HCT116 (cell line): ENCODE measurements around the gene PRXL2A. TPM values are rescaled to one million over a fixed set of nuclear protein-coding genes. Genes with fewer than 3 reads are reported as not detected.

Experiments
- ATAC-seq: fragments of 200-7000 bp; cut with Tn5 transposase; 2 replicates; pipeline ENCODE4 v1.9.1; 2020; ENCODE audit warnings: mild to moderate bottlenecking, moderate library complexity
- BruUV-seq: library from RNA; stranded (reverse); fragments of 400-500 nt; replicated peaks from 2 replicates; lab custom pipeline; 2021; lab: Mats Ljungman, UMichigan
- CTCF ChIA-PET: fragments of 300-600 bp; sonication (Branson Sonifier 250); formaldehyde crosslinking; loops from one replicate; lab custom pipeline; 2021; ENCODE audit warnings: antibody characterized with exemption; lab: Charles Lee
- POLR2A ChIA-PET: fragments of 300-600, 350-600 bp; sonication (Branson Sonifier 250); formaldehyde crosslinking; loops from one replicate; lab custom pipeline; 2021; ENCODE audit warnings: antibody characterized with exemption; lab: Charles Lee
- RAD21 ChIA-PET, 2 experiments: fragments of 300-600 bp; sonication (Branson Sonifier 250); formaldehyde crosslinking; loops; one replicate each; lab custom pipeline; 2023; ENCODE audit warnings: low total read pairs in 2 of 2; ENCODE audit not compliant: uncharacterized antibody in 2 of 2, unreplicated experiment in 2 of 2, low non-redundant PET in 1 of 2; lab: Charles Lee
- DNase-seq: peaks from one replicate; pipeline ENCODE4 v3.0.0-alpha.2; 2010; ENCODE audit warnings: low read depth, low spot score
- H2AFZ ChIP-seq: fragments of 200-600 bp; shearing (Covaris generic), sonication (generic); 2 replicates; pipeline ENCODE4 v1.6.1; 2017; ENCODE audit warnings: low read depth, mixed run types, mixed read lengths, antibody characterized with exemption, low read length; ENCODE audit not compliant: poor library complexity, severe bottlenecking
- H3K27ac ChIP-seq: 2 replicates; pipeline ENCODE4 v1.5.1; 2012; ENCODE audit warnings: low read depth, low read length
- H3K27me3 ChIP-seq: fragments of 200-600 bp; sonication (generic); 2 replicates; pipeline ENCODE4 v1.6.1; 2016; ENCODE audit warnings: mixed run types, low read length, mixed read lengths; ENCODE audit not compliant: insufficient read depth
- H3K36me3 ChIP-seq, 2 experiments: fragments of 200-500 bp in 1 of 2; fragments of 200-600 bp in 1 of 2; sonication (Bioruptor generic) in 1 of 2; sonication (generic) in 1 of 2; 2 replicates each; pipeline versions ENCODE4 v1.5.1 to v1.6.1; 2014 to 2016; ENCODE audit warnings: low read length in 2 of 2, inconsistent platforms in 1 of 2, mixed read lengths in 1 of 2, mixed run types in 1 of 2; ENCODE audit not compliant: insufficient read depth in 2 of 2, control insufficient read depth in 1 of 2
- H3K4me1 ChIP-seq, 2 experiments: fragments of 200-600 bp in 1 of 2; sonication (generic) in 1 of 2; 2 replicates each; pipeline versions ENCODE4 v1.5.1 to v1.6.1; 2012 to 2017; ENCODE audit warnings: low read length in 2 of 2, inconsistent platforms in 1 of 2, mild to moderate bottlenecking in 1 of 2, mixed read lengths in 1 of 2, mixed run types in 1 of 2, moderate library complexity in 1 of 2; ENCODE audit not compliant: insufficient read depth in 2 of 2, control insufficient read depth in 1 of 2
- H3K4me2 ChIP-seq: fragments of 200-600 bp; sonication (generic); 2 replicates; pipeline ENCODE4 v1.6.1; 2017; ENCODE audit warnings: mixed run types, low read length, mixed read lengths
- H3K4me3 ChIP-seq, 2 experiments: fragments of 200-600 bp in 1 of 2; sonication (generic) in 1 of 2; replicated peaks in 1 of 2; 2 replicates each; pipeline ENCODE4 v1.5.1; 2011 to 2016; ENCODE audit warnings: low read length in 2 of 2, control low read depth in 1 of 2, low read depth in 1 of 2, mild to moderate bottlenecking in 1 of 2, mixed read lengths in 1 of 2, mixed run types in 1 of 2
- H3K79me2 ChIP-seq: fragments of 200-600 bp; sonication (generic); 2 replicates; pipeline ENCODE4 v1.6.1; 2017; ENCODE audit warnings: mild to moderate bottlenecking, mixed run types, low read length, moderate library complexity, mixed read lengths; ENCODE audit not compliant: insufficient read depth
- H3K9ac ChIP-seq: fragments of 200-600 bp; sonication (generic); 2 replicates; pipeline ENCODE4 v1.6.1; 2016; ENCODE audit warnings: low read length, mixed read lengths
- H3K9me2 ChIP-seq: fragments of 200-600 bp; sonication (generic), shearing (Covaris generic); 2 replicates; pipeline ENCODE4 v1.6.1; 2017; ENCODE audit warnings: mixed run types, mild to moderate bottlenecking, moderate library complexity; ENCODE audit not compliant: insufficient read depth
- H3K9me3 ChIP-seq, 2 experiments: fragments of 200-500 bp in 1 of 2; fragments of 200-600 bp in 1 of 2; sonication (Bioruptor generic) in 1 of 2; sonication (generic) in 1 of 2; 2 replicates each; pipeline ENCODE4 v1.6.1; 2014 to 2017; ENCODE audit warnings: low read length in 2 of 2, mixed read lengths in 2 of 2, inconsistent platforms in 1 of 2, low read depth in 1 of 2, mild to moderate bottlenecking in 1 of 2, mixed run types in 1 of 2, moderate library complexity in 1 of 2; ENCODE audit not compliant: control insufficient read depth in 1 of 2, insufficient read depth in 1 of 2
- H4K20me1 ChIP-seq: fragments of 200-600 bp; sonication (generic), shearing (Covaris generic); 2 replicates; pipeline ENCODE4 v1.6.1; 2017; ENCODE audit warnings: mixed run types, mild to moderate bottlenecking, moderate library complexity; ENCODE audit not compliant: insufficient read depth
- ATF3 ChIP-seq: IDR thresholded peaks from 2 replicates; pipeline ENCODE4 v1.6.1; 2012
- CEBPB ChIP-seq: IDR thresholded peaks from 2 replicates; pipeline ENCODE4 v1.6.1; 2012; ENCODE audit warnings: low read depth
- EGR1 ChIP-seq: IDR thresholded peaks from 2 replicates; pipeline ENCODE4 v1.6.1; 2012; ENCODE audit warnings: low read depth
- ELF1 ChIP-seq: IDR thresholded peaks from 2 replicates; pipeline ENCODE4 v1.6.1; 2012; ENCODE audit warnings: low read depth, borderline replicate concordance
- EZH2 ChIP-seq: fragments of 200-600 bp; sonication (generic); IDR thresholded peaks from 2 replicates; pipeline ENCODE4 v1.6.1; 2017; ENCODE audit warnings: antibody characterized with exemption, mixed run types
- FOSL1 ChIP-seq: IDR thresholded peaks from 2 replicates; pipeline ENCODE4 v1.6.1; 2012; ENCODE audit warnings: low read depth
- JUND ChIP-seq: IDR thresholded peaks from 2 replicates; pipeline ENCODE4 v1.6.1; 2012
- POLR2AphosphoS5 ChIP-seq: IDR thresholded peaks from 2 replicates; pipeline ENCODE4 v1.6.1; 2011; ENCODE audit warnings: mild to moderate bottlenecking, low read depth, low read length, moderate library complexity
- RAD21 ChIP-seq: IDR thresholded peaks from 2 replicates; pipeline ENCODE4 v1.6.1; 2012; ENCODE audit warnings: low read depth, mild to moderate bottlenecking
- REST ChIP-seq: IDR thresholded peaks from 2 replicates; pipeline ENCODE4 v1.6.1; 2012; ENCODE audit warnings: low read depth
- SIN3A ChIP-seq: IDR thresholded peaks from 2 replicates; pipeline ENCODE4 v1.6.1; 2012; ENCODE audit warnings: low read depth
- SP1 ChIP-seq: IDR thresholded peaks from 2 replicates; pipeline ENCODE4 v1.6.1; 2012; ENCODE audit warnings: low read depth
- SRF ChIP-seq: IDR thresholded peaks from 2 replicates; pipeline ENCODE4 v1.6.1; 2012; ENCODE audit warnings: low read depth
- TCF7L2 ChIP-seq: IDR thresholded peaks from 2 replicates; pipeline ENCODE4 v1.7.0; 2011; ENCODE audit warnings: borderline replicate concordance, inconsistent platforms; ENCODE audit not compliant: insufficient read depth, insufficient read length; ENCODE audit errors: extremely low read depth
- ZNF274 ChIP-seq: fragments of 200-500 bp; sonication (Bioruptor generic); IDR thresholded peaks from 2 replicates; pipeline ENCODE4 v1.6.1; 2014; ENCODE audit warnings: mild to moderate bottlenecking, low read depth, low read length, inconsistent platforms
- intact Hi-C: fragments of 100-400 bp; cut with micrococcal nuclease; formaldehyde crosslinking; loops from 2 replicates; pipeline ENCODE4 v1.10.0; 2022
- total RNA-seq: library from RNA; stranded (reverse); gene quantifications from one replicate; pipeline ENCODE4 v1.2.1, GENCODE V29; 2021; ENCODE audit not compliant: unreplicated experiment
- TF ChIP-seq, protein P1 (sequence below): IDR thresholded peaks from 2 replicates; pipeline ENCODE4 v1.6.1; 2012

PRXL2A gene
- total RNA-seq, 1 experiment from 2014 or later: 4.9 TPM

DNA sequence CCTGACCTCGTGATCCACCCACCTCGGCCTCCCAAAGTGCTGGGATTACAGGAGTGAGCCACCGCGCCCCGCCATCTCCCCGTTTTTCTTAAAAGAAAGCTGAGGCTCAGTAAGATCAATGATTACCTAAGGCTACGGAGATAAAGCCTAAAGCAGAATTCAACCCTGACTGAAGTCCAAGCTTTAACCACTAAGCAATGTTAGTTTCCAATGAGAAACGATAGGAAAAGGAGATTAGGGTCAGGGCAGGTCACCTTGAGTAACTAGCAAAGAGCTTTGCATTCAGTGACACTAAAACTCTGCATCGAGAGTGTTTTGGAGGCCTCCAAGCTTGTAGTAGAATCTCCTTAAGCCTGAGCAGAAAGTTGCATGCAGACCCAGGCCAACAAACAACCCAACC lies 17.6 kb upstream of the PRXL2A start:
- Histone ChIP-seq H3K9me3 (no peaks in the 10 kb centered on the region), H3K4me2 (no peak overlapping the region), H3K4me1 (no peaks in the 10 kb centered on the region), H3K36me3 (no peaks in the 10 kb centered on the region), H3K79me2 (no peaks in the 10 kb centered on the region), H3K27ac (no peak overlapping the region), H3K27me3 (no peaks in the 10 kb centered on the region), H4K20me1 (no peaks in the 10 kb centered on the region), H3K9ac (no peak overlapping the region), H3K4me3 (no peak overlapping the region), H3K9me2 (no peaks in the 10 kb centered on the region), H2AFZ (no peak overlapping the region)
- ChIA-PET POLR2A (no interaction called here), RAD21 (no interaction called here), CTCF (no interaction called here)
- intact Hi-C loops: no loop called here
- no peak for ATAC-seq
- TF ChIP-seq TCF7L2: no peak
- no peak for TF ChIP-seq SP1
- no peak for TF ChIP-seq EZH2
- no peak for TF ChIP-seq CEBPB
- no peak for TF ChIP-seq FOSL1
- TF ChIP-seq ELF1: no peak
- no peak for TF ChIP-seq ZNF274
- TF ChIP-seq SRF: no peak
- TF ChIP-seq JUND: no peak
- TF ChIP-seq REST: no peak
- TF ChIP-seq POLR2AphosphoS5: no peak
- TF ChIP-seq, protein P1, sequence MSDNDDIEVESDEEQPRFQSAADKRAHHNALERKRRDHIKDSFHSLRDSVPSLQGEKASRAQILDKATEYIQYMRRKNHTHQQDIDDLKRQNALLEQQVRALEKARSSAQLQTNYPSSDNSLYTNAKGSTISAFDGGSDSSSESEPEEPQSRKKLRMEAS: no peak
- TF ChIP-seq EGR1: no peak
- TF ChIP-seq ATF3: no peak
- no peak for TF ChIP-seq RAD21
- TF ChIP-seq SIN3A: no peak
- no peak for DNase-seq
- no TSS peak for BruUV-seq
